Measurements from ENCODE around the gene SHROOM3. TPM values are rescaled to one million over a fixed set of nuclear protein-coding genes. Genes with fewer than 3 reads are reported as not detected.

Gene SHROOM3
- total RNA-seq, 2 donors from 2014 or later: 139 to 171 TPM

DNA sequence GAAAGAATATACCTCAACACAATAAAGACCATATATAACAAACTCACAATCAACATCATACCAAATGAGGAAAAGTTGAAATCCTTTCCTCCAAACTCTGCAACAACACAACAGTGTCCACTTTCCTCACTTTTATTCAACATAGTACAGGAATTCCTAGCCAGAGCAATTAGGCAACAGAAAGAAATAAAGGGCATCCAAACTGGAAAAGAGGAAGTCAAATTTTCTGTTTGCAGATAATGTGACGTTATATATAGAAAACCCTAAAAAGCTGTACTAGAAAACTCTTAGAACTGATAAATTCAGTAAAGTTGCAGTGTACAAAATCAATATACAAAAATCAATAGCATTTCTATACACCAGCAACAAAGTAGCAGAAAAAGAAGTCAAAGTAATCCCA, 355.3 kb downstream of the SHROOM3 start:
- no peaks in the 10 kb centered on the region for H3K27me3 ChIP-seq (replicated peaks; ENCODE audit: insufficient read depth)
- no peaks in the 10 kb centered on the region for H3K36me3 ChIP-seq
- DNase-seq (ENCODE audit: low spot score) (no peak), ATAC-seq (ENCODE audit: insufficient number of reproducible peaks, low FRiP score, low read depth) (no peak)
- H3K4me3 ChIP-seq: no peak overlapping the region
- no peaks in the 10 kb centered on the region for H3K9me3 ChIP-seq
- no peak overlapping the region for H3K27ac ChIP-seq
- H3K4me1 ChIP-seq (ENCODE audit: control insufficient read depth in 1 of 2, low read depth in 2 of 2): no peaks in the 10 kb centered on the region
- TF ChIP-seq, protein P1, sequence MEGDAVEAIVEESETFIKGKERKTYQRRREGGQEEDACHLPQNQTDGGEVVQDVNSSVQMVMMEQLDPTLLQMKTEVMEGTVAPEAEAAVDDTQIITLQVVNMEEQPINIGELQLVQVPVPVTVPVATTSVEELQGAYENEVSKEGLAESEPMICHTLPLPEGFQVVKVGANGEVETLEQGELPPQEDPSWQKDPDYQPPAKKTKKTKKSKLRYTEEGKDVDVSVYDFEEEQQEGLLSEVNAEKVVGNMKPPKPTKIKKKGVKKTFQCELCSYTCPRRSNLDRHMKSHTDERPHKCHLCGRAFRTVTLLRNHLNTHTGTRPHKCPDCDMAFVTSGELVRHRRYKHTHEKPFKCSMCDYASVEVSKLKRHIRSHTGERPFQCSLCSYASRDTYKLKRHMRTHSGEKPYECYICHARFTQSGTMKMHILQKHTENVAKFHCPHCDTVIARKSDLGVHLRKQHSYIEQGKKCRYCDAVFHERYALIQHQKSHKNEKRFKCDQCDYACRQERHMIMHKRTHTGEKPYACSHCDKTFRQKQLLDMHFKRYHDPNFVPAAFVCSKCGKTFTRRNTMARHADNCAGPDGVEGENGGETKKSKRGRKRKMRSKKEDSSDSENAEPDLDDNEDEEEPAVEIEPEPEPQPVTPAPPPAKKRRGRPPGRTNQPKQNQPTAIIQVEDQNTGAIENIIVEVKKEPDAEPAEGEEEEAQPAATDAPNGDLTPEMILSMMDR (IDR thresholded peaks at IDR 0.05): no peak

DNA sequence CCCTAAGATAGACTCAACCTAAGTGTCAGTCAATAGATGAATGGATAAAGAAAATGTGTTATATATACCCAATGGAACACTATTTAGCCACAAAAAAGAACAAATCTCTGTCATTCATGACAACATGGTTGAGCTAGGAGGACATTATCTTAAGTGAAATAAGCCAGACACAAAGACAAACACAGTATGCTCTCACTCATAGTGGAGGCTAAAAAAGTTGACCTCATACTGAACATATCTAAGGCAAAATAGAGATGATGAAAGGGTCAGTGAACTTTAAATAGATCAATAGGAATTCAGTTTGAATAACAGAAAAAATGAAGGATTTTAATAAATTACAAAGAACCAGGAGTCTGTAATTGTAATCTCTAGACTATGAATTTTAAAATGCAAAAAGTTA, 356.4 kb downstream of the SHROOM3 start:
- DNase-seq (ENCODE audit: low spot score): no peak
- Histone ChIP-seq H3K9me3 (no peaks in the 10 kb centered on the region), H3K4me1 (ENCODE audit: control insufficient read depth in 1 of 2, low read depth in 2 of 2) (no peaks in the 10 kb centered on the region), H3K36me3 (no peaks in the 10 kb centered on the region), H3K4me3 (no peak overlapping the region), H3K27me3 (replicated peaks; ENCODE audit: insufficient read depth) (no peaks in the 10 kb centered on the region), H3K27ac (no peak overlapping the region)
- no peak for ATAC-seq (ENCODE audit: insufficient number of reproducible peaks, low FRiP score, low read depth)
- TF ChIP-seq, protein P1 (IDR thresholded peaks at IDR 0.05): no peak

DNA sequence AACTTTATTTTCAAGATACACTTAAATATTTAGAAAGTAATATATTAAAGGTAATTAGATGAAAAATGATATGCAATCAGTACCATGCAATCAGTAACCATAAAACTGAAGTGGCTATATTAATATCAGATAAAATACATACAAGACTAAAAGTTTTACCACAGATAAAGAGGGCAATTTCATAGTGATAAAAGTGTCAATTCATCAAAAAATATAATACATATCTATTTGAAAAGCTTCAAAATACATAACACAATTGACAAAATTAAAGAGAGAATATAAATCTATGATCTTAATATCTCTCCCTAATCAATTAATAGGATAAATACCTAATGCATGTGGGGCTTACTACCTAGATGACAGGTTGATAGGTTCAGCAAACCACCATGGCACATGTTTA, 357.4 kb downstream of the SHROOM3 start:
- TF ChIP-seq, protein P1 (IDR thresholded peaks at IDR 0.05): no peak
- Histone ChIP-seq H3K36me3 (no peaks in the 10 kb centered on the region), H3K4me3 (no peak overlapping the region), H3K9me3 (no peaks in the 10 kb centered on the region), H3K27me3 (replicated peaks; ENCODE audit: insufficient read depth) (no peaks in the 10 kb centered on the region), H3K4me1 (ENCODE audit: control insufficient read depth in 1 of 2, low read depth in 2 of 2) (no peaks in the 10 kb centered on the region), H3K27ac (no peak overlapping the region)
- DNase-seq (ENCODE audit: low spot score) (no peak), ATAC-seq (ENCODE audit: insufficient number of reproducible peaks, low FRiP score, low read depth) (no peak)

DNA sequence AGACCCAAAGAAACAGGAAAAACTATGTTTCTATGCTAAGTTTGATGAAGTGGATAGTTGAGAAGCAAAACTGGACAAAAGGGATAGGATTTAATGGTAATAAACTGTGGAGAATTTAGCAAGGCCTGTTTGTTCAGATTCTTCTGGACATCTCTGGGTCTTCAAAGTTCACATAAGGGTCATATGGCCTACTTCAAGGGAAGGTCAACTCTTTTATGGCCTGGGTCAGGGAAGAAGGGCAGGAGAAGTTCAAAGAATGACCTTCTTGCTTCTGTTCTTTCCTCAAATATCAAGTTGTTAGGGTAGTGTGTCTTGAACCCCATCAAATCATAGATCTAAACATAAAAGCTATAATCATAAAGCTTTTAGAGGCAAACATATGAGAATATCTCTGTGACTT, 360.2 kb downstream of the SHROOM3 start:
- no peaks in the 10 kb centered on the region for H3K36me3 ChIP-seq
- DNase-seq (ENCODE audit: low spot score) (no peak), ATAC-seq (ENCODE audit: insufficient number of reproducible peaks, low FRiP score, low read depth) (no peak)
- H3K4me3 ChIP-seq: no peak overlapping the region
- H3K27me3 ChIP-seq (replicated peaks; ENCODE audit: insufficient read depth): no peaks in the 10 kb centered on the region
- TF ChIP-seq, protein P1 (IDR thresholded peaks at IDR 0.05): no peak
- H3K27ac ChIP-seq: no peak overlapping the region
- no peaks in the 10 kb centered on the region for H3K9me3 ChIP-seq
- H3K4me1 ChIP-seq (ENCODE audit: control insufficient read depth in 1 of 2, low read depth in 2 of 2): no peaks in the 10 kb centered on the region

DNA sequence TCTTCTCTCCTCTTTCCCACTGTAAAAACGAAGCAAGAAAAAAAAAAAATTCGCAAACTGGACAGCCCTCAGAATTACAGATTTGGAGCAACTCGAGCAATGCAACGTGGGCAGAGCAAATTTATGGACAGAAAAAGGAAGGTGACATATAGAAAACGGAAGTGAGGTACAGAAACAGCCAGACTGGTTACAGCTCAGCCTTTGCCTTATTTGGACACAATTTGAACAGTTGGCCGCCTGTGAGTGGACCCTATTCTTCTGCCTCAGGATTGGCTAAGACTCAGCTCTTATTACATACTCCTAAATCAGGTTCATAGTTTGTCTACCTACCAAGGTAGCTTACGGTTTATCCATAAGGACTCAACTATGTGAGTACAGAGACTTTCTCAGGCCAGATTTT, 364.1 kb downstream of the SHROOM3 start:
- Histone ChIP-seq H3K4me3 (no peak overlapping the region), H3K36me3 (no peaks in the 10 kb centered on the region), H3K9me3 (no peaks in the 10 kb centered on the region), H3K4me1 (ENCODE audit: control insufficient read depth in 1 of 2, low read depth in 2 of 2) (no peaks in the 10 kb centered on the region), H3K27ac (no peak overlapping the region), H3K27me3 (replicated peaks; ENCODE audit: insufficient read depth) (no peaks in the 10 kb centered on the region)
- no peak for ATAC-seq (ENCODE audit: insufficient number of reproducible peaks, low FRiP score, low read depth)
- TF ChIP-seq, protein P1 (IDR thresholded peaks at IDR 0.05): no peak
- DNase-seq (ENCODE audit: low spot score): no peak
